Measurements from ENCODE around the gene IRX6. TPM values are rescaled to one million over a fixed set of nuclear protein-coding genes. Genes with fewer than 3 reads are reported as not detected.

IRX6 gene
- polyA plus RNA-seq, 1 donor (not counting 4 experiments of a cell fraction or from before 2014, with no cell fraction given), result not detected

DNA sequence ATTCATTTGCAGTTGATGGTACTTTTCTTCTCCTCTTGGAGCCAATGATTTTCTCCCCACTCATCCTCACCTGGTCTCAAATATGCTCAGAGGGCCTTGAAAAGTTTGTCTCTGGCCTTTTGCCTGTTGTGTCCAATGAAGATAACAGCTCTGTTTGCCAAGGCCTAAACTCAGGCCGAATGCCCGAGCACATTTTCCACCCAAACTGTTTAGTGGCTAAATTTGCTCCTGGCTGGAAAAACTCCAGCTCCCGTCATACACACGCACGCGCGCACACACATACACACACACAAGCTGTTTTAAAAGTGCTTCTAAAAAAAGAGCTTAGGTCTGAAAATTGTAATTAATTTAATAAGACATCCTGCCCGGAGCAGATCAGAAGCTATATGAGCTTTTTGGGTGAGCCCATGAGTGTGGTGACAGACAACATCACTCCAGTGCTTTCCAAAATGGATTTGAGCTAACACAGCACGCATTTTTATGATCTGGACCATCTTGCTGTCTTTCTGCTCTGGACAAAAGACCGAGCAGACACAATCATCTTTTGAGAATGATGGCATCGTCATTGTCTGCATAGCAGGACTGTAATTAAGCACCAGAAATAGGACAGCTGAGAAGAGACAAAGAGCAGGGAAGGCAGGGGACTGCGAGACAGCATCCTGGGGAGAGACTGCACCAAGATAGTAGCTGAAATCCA, 48.9 kb downstream of the IRX6 start:
- TF ChIP-seq EZH2 (IDR thresholded peaks at IDR 0.05; ENCODE audit: low read length), result no peak
- TF ChIP-seq, protein P1, sequence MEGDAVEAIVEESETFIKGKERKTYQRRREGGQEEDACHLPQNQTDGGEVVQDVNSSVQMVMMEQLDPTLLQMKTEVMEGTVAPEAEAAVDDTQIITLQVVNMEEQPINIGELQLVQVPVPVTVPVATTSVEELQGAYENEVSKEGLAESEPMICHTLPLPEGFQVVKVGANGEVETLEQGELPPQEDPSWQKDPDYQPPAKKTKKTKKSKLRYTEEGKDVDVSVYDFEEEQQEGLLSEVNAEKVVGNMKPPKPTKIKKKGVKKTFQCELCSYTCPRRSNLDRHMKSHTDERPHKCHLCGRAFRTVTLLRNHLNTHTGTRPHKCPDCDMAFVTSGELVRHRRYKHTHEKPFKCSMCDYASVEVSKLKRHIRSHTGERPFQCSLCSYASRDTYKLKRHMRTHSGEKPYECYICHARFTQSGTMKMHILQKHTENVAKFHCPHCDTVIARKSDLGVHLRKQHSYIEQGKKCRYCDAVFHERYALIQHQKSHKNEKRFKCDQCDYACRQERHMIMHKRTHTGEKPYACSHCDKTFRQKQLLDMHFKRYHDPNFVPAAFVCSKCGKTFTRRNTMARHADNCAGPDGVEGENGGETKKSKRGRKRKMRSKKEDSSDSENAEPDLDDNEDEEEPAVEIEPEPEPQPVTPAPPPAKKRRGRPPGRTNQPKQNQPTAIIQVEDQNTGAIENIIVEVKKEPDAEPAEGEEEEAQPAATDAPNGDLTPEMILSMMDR (optimal IDR thresholded peaks at IDR 0.05 in 1 of 3, IDR thresholded peaks at IDR 0.05 in 1 of 3, conservative IDR thresholded peaks at IDR 0.05 in 1 of 3; ENCODE audit: extremely low read depth in 1 of 3, insufficient read depth in 2 of 3, low read length in 3 of 3), result no peak
- Histone ChIP-seq H3K4me1 (ENCODE audit: control insufficient read depth, extremely low read depth, insufficient read depth, low read length) (peaks cover 9% of the 10 kb centered on the region), H4K20me1 (ENCODE audit: control insufficient read depth, extremely low read depth, insufficient read depth, low read length) (no peaks in the 10 kb centered on the region), H3K79me2 (ENCODE audit: control insufficient read depth, insufficient read depth, low read length) (no peaks in the 10 kb centered on the region), H3K9me1 (ENCODE audit: control insufficient read depth, extremely low read depth, insufficient read depth, low read length) (no peaks in the 10 kb centered on the region), H3K36me3 (ENCODE audit: control insufficient read depth in 2 of 2, extremely low read depth in 1 of 2, insufficient read depth in 2 of 2, low read length in 2 of 2) (no peaks in the 10 kb centered on the region), H3K27ac (ENCODE audit: control insufficient read depth, insufficient read depth, low read length) (no peak overlapping the region), H3K4me3 (ENCODE audit: control insufficient read depth in 2 of 3, extremely low read depth in 1 of 3, insufficient read depth in 2 of 3, low read depth in 1 of 3, low read length in 3 of 3) (no peak overlapping the region), H3K9me3 (ENCODE audit: control insufficient read depth, low read depth, low read length) (no peaks in the 10 kb centered on the region), H3K9ac (ENCODE audit: control insufficient read depth, extremely low read depth, insufficient read depth, low read length) (no peak overlapping the region), H3K27me3 (ENCODE audit: control insufficient read depth, extremely low read depth, insufficient read depth, low read length) (peaks cover 4% of the 10 kb centered on the region), H2AFZ (ENCODE audit: control insufficient read depth, low read length) (no peak overlapping the region), H3K4me2 (ENCODE audit: control insufficient read depth, extremely low read depth, insufficient read depth, low read depth, low read length) (no peak overlapping the region)
- DNase-seq (ENCODE audit: low read depth, low spot score) (no peak), FAIRE-seq (no peak)
- dilution Hi-C loops (cut with MboI; ENCODE audit: extremely low pct_ligation_motif_present, low sequenced_read_pairs), result no loop called here

DNA sequence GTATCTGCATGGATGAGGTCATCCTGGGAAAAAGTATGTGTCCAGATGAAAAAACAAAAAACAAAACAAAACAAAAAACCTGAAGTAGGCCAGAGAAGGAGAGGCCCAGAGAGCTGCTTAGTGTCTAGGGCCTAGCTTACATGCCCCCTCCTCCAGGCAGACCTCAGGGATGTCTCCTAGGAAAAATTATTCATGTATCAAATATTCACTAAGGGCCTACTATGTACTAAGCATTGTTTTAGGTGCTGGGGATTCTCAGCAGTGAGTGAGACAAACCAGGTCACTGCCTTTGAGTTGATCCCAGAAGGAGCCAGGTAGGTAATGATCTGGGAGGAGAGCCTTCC, 49.5 kb downstream of the IRX6 start:
- H3K4me1 ChIP-seq (ENCODE audit: control insufficient read depth, extremely low read depth, insufficient read depth, low read length), result peaks cover 4% of the 10 kb centered on the region
- no peak for TF ChIP-seq EZH2 (IDR thresholded peaks at IDR 0.05; ENCODE audit: low read length)
- TF ChIP-seq, protein P1 (optimal IDR thresholded peaks at IDR 0.05 in 1 of 3, IDR thresholded peaks at IDR 0.05 in 1 of 3, conservative IDR thresholded peaks at IDR 0.05 in 1 of 3; ENCODE audit: extremely low read depth in 1 of 3, insufficient read depth in 2 of 3, low read length in 3 of 3), result no peak
- H3K9ac ChIP-seq (ENCODE audit: control insufficient read depth, extremely low read depth, insufficient read depth, low read length), result no peak overlapping the region
- no peaks in the 10 kb centered on the region for H3K79me2 ChIP-seq (ENCODE audit: control insufficient read depth, insufficient read depth, low read length)
- H3K27me3 ChIP-seq (ENCODE audit: control insufficient read depth, extremely low read depth, insufficient read depth, low read length), result peaks cover 4% of the 10 kb centered on the region
- no peak overlapping the region for H3K4me3 ChIP-seq (ENCODE audit: control insufficient read depth in 2 of 3, extremely low read depth in 1 of 3, insufficient read depth in 2 of 3, low read depth in 1 of 3, low read length in 3 of 3)
- H2AFZ ChIP-seq (ENCODE audit: control insufficient read depth, low read length), result no peak overlapping the region
- no peaks in the 10 kb centered on the region for H4K20me1 ChIP-seq (ENCODE audit: control insufficient read depth, extremely low read depth, insufficient read depth, low read length)
- no peak overlapping the region for H3K27ac ChIP-seq (ENCODE audit: control insufficient read depth, insufficient read depth, low read length)
- H3K9me3 ChIP-seq (ENCODE audit: control insufficient read depth, low read depth, low read length), result no peaks in the 10 kb centered on the region
- dilution Hi-C loops (cut with MboI; ENCODE audit: extremely low pct_ligation_motif_present, low sequenced_read_pairs), result no loop called here
- no peak for DNase-seq (ENCODE audit: low read depth, low spot score)
- FAIRE-seq, result no peak
- H3K4me2 ChIP-seq (ENCODE audit: control insufficient read depth, extremely low read depth, insufficient read depth, low read depth, low read length), result no peak overlapping the region
- no peaks in the 10 kb centered on the region for H3K36me3 ChIP-seq (ENCODE audit: control insufficient read depth in 2 of 2, extremely low read depth in 1 of 2, insufficient read depth in 2 of 2, low read length in 2 of 2)
- no peaks in the 10 kb centered on the region for H3K9me1 ChIP-seq (ENCODE audit: control insufficient read depth, extremely low read depth, insufficient read depth, low read length)

Data from keratinocyte (primary cell).